ENCODE results near the gene DIABLO. TPM values are rescaled to one million over a fixed set of nuclear protein-coding genes. Genes with fewer than 3 reads are reported as not detected.
"Not testable (repeated sequence)": the region's sequence is repeated elsewhere in the genome, so short reads cannot be mapped to it uniquely, and the experiment has no call there.

Gene DIABLO
- polyA plus RNA-seq, 5 donors: 50.3 to 62.1 (median 59.5) TPM

- no peak for DNase-seq
These were observed 33.4 kb downstream of the DIABLO start for GRCh38 chr12:122192441-122192840.

- DNase-seq: no peak
These were observed 34.8 kb downstream of the DIABLO start for GRCh38 chr12:122190842-122191668.

- no peak for DNase-seq
These were observed 36.0 kb downstream of the DIABLO start for GRCh38 chr12:122189626-122190475.

GRCh38 chr12:122187466-122187865, 38.4 kb downstream of the DIABLO start:
- no peak for DNase-seq

GRCh38 chr12:122185494-122186082, 40.3 kb downstream of the DIABLO start:
- DNase-seq: no peak

- no peak for DNase-seq
These were observed 40.8 kb downstream of the DIABLO start for GRCh38 chr12:122185079-122185478.

- no peak for DNase-seq
These were observed 41.3 kb downstream of the DIABLO start for GRCh38 chr12:122184517-122184916.

- no peak for DNase-seq
These were observed 42.3 kb downstream of the DIABLO start for GRCh38 chr12:122183588-122183940.

- DNase-seq: peak in 1 of 2 donors; percentile 31
These were observed 42.8 kb downstream of the DIABLO start, which contains the start of gene LRRC43 for GRCh38 chr12:122182887-122183587. TSS of gene LRRC43 (plus strand) at chr12:122183123. CDS start at chr12:122183145, 22 bp downstream.

GRCh38 chr12:122176473-122176872, 49.4 kb downstream of the DIABLO start:
- DNase-seq: not testable (repeated sequence)

- no peak for DNase-seq
These were observed 51.6 kb downstream of the DIABLO start, which contains the start of gene IL31 for GRCh38 chr12:122174155-122174845. TSS of gene IL31 (minus strand) at chr12:122174221. CDS start at chr12:122174172, 49 bp downstream.

- no peak for DNase-seq
These were observed 53.5 kb downstream of the DIABLO start for GRCh38 chr12:122172262-122172939.

GRCh38 chr12:122171399-122171798, 54.5 kb downstream of the DIABLO start:
- DNase-seq: no peak

GRCh38 chr12:122168492-122168891, 57.4 kb downstream of the DIABLO start:
- DNase-seq: no peak

GRCh38 chr12:122167356-122167925, 58.4 kb downstream of the DIABLO start:
- DNase-seq: no peak

GRCh38 chr12:122166422-122167349, 59.2 kb downstream of the DIABLO start:
- no peak for DNase-seq

- DNase-seq: no peak
These were observed 62.9 kb downstream of the DIABLO start for GRCh38 chr12:122162976-122163375.

GRCh38 chr12:122161682-122162081, 64.2 kb downstream of the DIABLO start:
- no peak for DNase-seq

GRCh38 chr12:122160761-122161160, 65.1 kb downstream of the DIABLO start:
- DNase-seq: no peak
